Measurements from ENCODE around the gene PNPLA2. TPM values are rescaled to one million over a fixed set of nuclear protein-coding genes. Genes with fewer than 3 reads are reported as not detected.
A peak's percentile ranks its signal among the peaks of the same experiment; 100 is the strongest.

Gene PNPLA2
- total RNA-seq, 1 experiment from 2014 or later, result 93.6 TPM

DNA sequence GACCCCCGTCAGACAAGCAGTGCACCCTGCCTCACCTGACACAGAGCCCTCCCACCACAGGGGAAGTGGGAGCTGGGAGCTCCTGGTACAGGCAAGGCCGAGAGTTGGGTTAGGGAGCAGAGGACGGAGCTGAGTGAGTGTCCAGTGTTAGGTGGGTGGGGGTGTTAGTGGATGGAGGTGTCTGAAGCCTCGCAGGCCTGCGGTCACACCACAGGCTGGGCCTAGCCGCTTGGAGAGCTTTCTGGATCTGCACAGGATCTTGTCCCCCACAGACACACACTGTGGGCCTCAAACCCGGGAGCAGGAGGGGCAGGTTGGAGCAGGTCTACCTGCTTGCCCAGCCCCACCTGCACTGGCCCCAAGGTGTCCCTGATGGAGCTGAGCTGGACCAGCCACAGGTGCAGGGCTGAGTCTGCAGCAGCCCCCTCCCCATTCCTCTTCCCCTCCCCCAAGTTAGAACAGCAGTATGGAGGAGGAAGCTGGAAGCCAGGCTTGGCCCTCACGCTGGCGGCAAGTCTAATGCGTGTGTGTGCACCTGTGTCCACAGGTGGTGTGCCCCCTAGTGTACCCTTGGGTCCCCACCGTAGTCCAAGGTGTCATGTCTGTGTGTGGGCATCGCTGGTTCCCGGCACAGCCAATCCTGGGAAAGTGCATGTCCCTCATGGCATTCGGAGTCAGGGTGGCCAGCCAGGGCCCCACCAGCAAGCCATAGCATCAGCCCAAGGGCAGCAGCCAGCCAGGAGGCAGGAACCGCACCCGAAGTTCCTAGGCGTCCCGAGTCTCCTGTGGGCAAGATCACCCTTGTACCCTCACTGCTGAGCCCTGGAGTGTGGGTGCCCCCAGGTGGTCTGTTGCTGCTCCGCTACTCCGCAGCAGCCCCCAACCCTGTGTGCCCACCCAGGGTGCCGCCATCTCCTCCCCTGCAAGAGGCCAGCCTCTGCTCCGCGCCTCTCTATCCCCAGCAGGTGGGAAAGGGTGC lies 39.4 kb upstream of the PNPLA2 start:
- Mint-ChIP-seq H3K27ac (ENCODE audit: unreplicated experiment) (no peak overlapping the region), H3K36me3 (ENCODE audit: insufficient read depth, unreplicated experiment) (peaks cover 28% of the 10 kb centered on the region), H3K4me1 (ENCODE audit: low read depth, unreplicated experiment) (no peaks in the 10 kb centered on the region), H3K27me3 (ENCODE audit: insufficient read depth, unreplicated experiment) (no peaks in the 10 kb centered on the region), H3K9me3 (ENCODE audit: unreplicated experiment) (no peaks in the 10 kb centered on the region), H3K4me3 (ENCODE audit: unreplicated experiment) (peak overlapping the region; percentile 33)
- Histone ChIP-seq H3K4me3 (ENCODE audit: low read depth, low read length) (no peak overlapping the region), H3K9me3 (no peaks in the 10 kb centered on the region), H3K36me3 (ENCODE audit: control insufficient read depth, insufficient read depth, low read length) (no peaks in the 10 kb centered on the region; the same call in none of the 2 replicates), H3K27me3 (replicated peaks; ENCODE audit: control insufficient read depth, insufficient read depth, low read length) (no peaks in the 10 kb centered on the region), H3K4me1 (peaks cover 13% of the 10 kb centered on the region)
- no TSS peak for BruUV-seq (replicated peaks)
- DNase-seq, result no peak
- POLR2A ChIA-PET, result no interaction called here
- intact Hi-C loops (cut with micrococcal nuclease; ENCODE audit: unreplicated experiment), result no loop called here
- CTCF ChIA-PET, result interaction anchor here (0.6 kb wide), 1 partner anchor 188 kb away, joined by 3 read pairs; no protein-coding TSS in a partner anchor
- TF ChIP-seq, protein P1, sequence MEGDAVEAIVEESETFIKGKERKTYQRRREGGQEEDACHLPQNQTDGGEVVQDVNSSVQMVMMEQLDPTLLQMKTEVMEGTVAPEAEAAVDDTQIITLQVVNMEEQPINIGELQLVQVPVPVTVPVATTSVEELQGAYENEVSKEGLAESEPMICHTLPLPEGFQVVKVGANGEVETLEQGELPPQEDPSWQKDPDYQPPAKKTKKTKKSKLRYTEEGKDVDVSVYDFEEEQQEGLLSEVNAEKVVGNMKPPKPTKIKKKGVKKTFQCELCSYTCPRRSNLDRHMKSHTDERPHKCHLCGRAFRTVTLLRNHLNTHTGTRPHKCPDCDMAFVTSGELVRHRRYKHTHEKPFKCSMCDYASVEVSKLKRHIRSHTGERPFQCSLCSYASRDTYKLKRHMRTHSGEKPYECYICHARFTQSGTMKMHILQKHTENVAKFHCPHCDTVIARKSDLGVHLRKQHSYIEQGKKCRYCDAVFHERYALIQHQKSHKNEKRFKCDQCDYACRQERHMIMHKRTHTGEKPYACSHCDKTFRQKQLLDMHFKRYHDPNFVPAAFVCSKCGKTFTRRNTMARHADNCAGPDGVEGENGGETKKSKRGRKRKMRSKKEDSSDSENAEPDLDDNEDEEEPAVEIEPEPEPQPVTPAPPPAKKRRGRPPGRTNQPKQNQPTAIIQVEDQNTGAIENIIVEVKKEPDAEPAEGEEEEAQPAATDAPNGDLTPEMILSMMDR (IDR thresholded peaks at IDR 0.05; ENCODE audit: insufficient read depth in 1 of 2, low read depth in 1 of 2, low read length in 1 of 2, severe bottlenecking in 1 of 2, unreplicated experiment in 1 of 2), result no peak

- H3K36me3 Mint-ChIP-seq (ENCODE audit: insufficient read depth, unreplicated experiment), result peaks cover 30% of the 10 kb centered on the region
- H3K9me3 ChIP-seq, result no peaks in the 10 kb centered on the region
- H3K4me3 Mint-ChIP-seq (ENCODE audit: unreplicated experiment), result peak overlapping the region; percentile 19
- H3K27me3 ChIP-seq (replicated peaks; ENCODE audit: control insufficient read depth, insufficient read depth, low read length), result no peaks in the 10 kb centered on the region
- H3K27me3 Mint-ChIP-seq (ENCODE audit: insufficient read depth, unreplicated experiment), result no peaks in the 10 kb centered on the region
- ChIA-PET CTCF (no interaction called here), POLR2A (no interaction called here)
- no TSS peak for BruUV-seq (replicated peaks)
- H3K4me3 ChIP-seq (ENCODE audit: low read depth, low read length), result no peak overlapping the region
- TF ChIP-seq, protein P1 (IDR thresholded peaks at IDR 0.05; ENCODE audit: insufficient read depth in 1 of 2, low read depth in 1 of 2, low read length in 1 of 2, severe bottlenecking in 1 of 2, unreplicated experiment in 1 of 2), result no peak
- H3K27ac Mint-ChIP-seq (ENCODE audit: unreplicated experiment), result no peak overlapping the region
- intact Hi-C loops (cut with micrococcal nuclease; ENCODE audit: unreplicated experiment), result no loop called here
- no peak for DNase-seq
- no peaks in the 10 kb centered on the region for H3K4me1 Mint-ChIP-seq (ENCODE audit: low read depth, unreplicated experiment)
- H3K9me3 Mint-ChIP-seq (ENCODE audit: unreplicated experiment), result no peaks in the 10 kb centered on the region
- H3K36me3 ChIP-seq (ENCODE audit: control insufficient read depth, insufficient read depth, low read length), result no peaks in the 10 kb centered on the region; the same call in none of the 2 replicates
- H3K4me1 ChIP-seq, result peaks cover 13% of the 10 kb centered on the region
These were observed 38.7 kb upstream of the PNPLA2 start for GRCh38 chr11:779955-780532.
